Common myeloid progenitor, CD34-positive (primary cell): Measurements from ENCODE around the gene RPL37.

Source experiments
- CTCF ChIA-PET: fragments of 350-600 bp; sonication (Branson Sonifier 250); formaldehyde crosslinking; loops from one replicate; lab custom pipeline; 2021; ENCODE audit warnings: antibody characterized with exemption; lab: Charles Lee
- POLR2A ChIA-PET: fragments of 350-600 bp; sonication (Branson Sonifier 250); formaldehyde crosslinking; loops from one replicate; lab custom pipeline; 2021; ENCODE audit warnings: antibody characterized with exemption; lab: Charles Lee
- DNase-seq, 3 donors: peaks; one replicate each; pipeline versions ENCODE4 v3.0.0 to v3.0.0-alpha.2; 2013
- H3K27ac ChIP-seq, 2 experiments: 1 replicate in 1 of 2; 2 replicates in 1 of 2; pipeline ENCODE4 v1.7.0; 2013; ENCODE audit warnings: inconsistent platforms in 2 of 2, low read length in 2 of 2, mild to moderate bottlenecking in 2 of 2, low read depth in 1 of 2, moderate library complexity in 1 of 2; ENCODE audit not compliant: severe bottlenecking in 2 of 2, insufficient read depth in 1 of 2, poor library complexity in 1 of 2
- H3K27me3 ChIP-seq, 5 experiments: replicated peaks in 2 of 5; 1 replicate in 3 of 5; 2 replicates in 2 of 5; pipeline versions ENCODE4 v1.6.1 to v1.7.0; 2013; ENCODE audit warnings: low read length in 4 of 5, mild to moderate bottlenecking in 2 of 5, moderate library complexity in 2 of 5, inconsistent platforms in 1 of 5; ENCODE audit not compliant: insufficient read depth in 5 of 5, control insufficient read depth in 4 of 5
- H3K36me3 ChIP-seq, 4 experiments: 1 replicate in 2 of 4; 2 replicates in 2 of 4; pipeline versions ENCODE4 v1.6.1 to v1.7.0; 2013; ENCODE audit warnings: low read length in 3 of 4, control low read depth in 1 of 4, mild to moderate bottlenecking in 1 of 4; ENCODE audit not compliant: control insufficient read depth in 4 of 4, insufficient read depth in 4 of 4
- H3K4me1 ChIP-seq, 4 experiments: 1 replicate in 3 of 4; 2 replicates in 1 of 4; pipeline versions ENCODE4 v1.6.1 to v1.7.1; 2013; ENCODE audit warnings: low read length in 3 of 4, mild to moderate bottlenecking in 3 of 4, control low read depth in 1 of 4, inconsistent platforms in 1 of 4, moderate library complexity in 1 of 4; ENCODE audit not compliant: control insufficient read depth in 4 of 4, insufficient read depth in 4 of 4; ENCODE audit errors: control extremely low read depth in 1 of 4
- H3K4me3 ChIP-seq, 7 experiments: 1 replicate in 4 of 7; 2 replicates in 3 of 7; pipeline versions ENCODE4 v1.5.1 to v1.7.0; 2013; ENCODE audit warnings: mild to moderate bottlenecking in 7 of 7, low read length in 6 of 7, moderate library complexity in 6 of 7, inconsistent platforms in 2 of 7, low read depth in 2 of 7, control low read depth in 1 of 7; ENCODE audit not compliant: insufficient read depth in 4 of 7, control insufficient read depth in 1 of 7; ENCODE audit errors: extremely low read depth in 1 of 7
- H3K9me3 ChIP-seq, 5 experiments: 1 replicate in 4 of 5; 2 replicates in 1 of 5; pipeline versions ENCODE4 v1.6.1 to v1.7.1; 2013; ENCODE audit warnings: low read length in 4 of 5, mild to moderate bottlenecking in 2 of 5, inconsistent platforms in 1 of 5, low read depth in 1 of 5, moderate library complexity in 1 of 5; ENCODE audit not compliant: control insufficient read depth in 4 of 5, insufficient read depth in 2 of 5; ENCODE audit errors: control extremely low read depth in 1 of 5
- WGBS: methylation state at CpG from one replicate; pipeline ENCODE4 v1.1.5; 2013; ENCODE audit not compliant: insufficient coverage; 5-methylcytosine and 5-hydroxymethylcytosine counted together

RPL37 gene

DNA sequence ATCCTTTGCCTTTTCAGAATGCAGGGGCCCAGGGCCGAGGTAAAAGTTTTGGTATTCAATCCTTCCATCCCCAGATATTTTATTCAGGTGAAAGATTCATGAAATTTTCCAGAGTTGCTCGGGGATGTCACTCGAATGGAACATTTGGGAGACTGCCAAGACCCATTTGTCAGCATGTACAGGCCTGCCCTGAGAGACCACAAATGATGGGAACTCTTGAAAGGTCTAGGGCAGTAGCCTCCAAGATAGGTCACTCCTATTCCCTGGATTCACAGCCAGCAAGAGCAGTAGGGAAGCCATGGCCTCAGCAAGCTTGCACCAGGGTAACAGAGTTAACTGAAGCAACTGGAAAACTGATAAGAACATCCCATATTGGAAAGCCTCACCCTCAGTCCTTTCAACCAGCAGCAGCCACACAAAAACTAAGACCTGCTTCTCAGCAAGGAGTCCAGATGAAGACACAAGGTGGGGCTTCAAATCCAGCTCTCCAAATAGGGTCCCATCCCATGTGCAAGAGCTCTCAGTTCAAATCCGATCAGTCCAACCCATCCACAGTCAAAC, 18.7 kb upstream of the RPL37 start:
- Histone ChIP-seq H3K27me3 (no peaks in the 10 kb centered on the region), H3K27ac (no peak overlapping the region), H3K4me1 (peaks cover 0 to 8% (median 2%) of the 10 kb centered on the region in 4 experiments), H3K4me3 (no peak overlapping the region), H3K36me3 (peaks cover 0 to 17% (median 13%) of the 10 kb centered on the region in 4 experiments), H3K9me3 (no peaks in the 10 kb centered on the region)
- WGBS: 57% methylated on average over 3 of the region's 4 CpGs
- ChIA-PET POLR2A (no interaction called here), CTCF (interaction anchor here (1.6 kb wide), 1 partner anchor 10 kb away, joined by 6 read pairs; no protein-coding TSS in a partner anchor)
- DNase-seq: no peak

DNA sequence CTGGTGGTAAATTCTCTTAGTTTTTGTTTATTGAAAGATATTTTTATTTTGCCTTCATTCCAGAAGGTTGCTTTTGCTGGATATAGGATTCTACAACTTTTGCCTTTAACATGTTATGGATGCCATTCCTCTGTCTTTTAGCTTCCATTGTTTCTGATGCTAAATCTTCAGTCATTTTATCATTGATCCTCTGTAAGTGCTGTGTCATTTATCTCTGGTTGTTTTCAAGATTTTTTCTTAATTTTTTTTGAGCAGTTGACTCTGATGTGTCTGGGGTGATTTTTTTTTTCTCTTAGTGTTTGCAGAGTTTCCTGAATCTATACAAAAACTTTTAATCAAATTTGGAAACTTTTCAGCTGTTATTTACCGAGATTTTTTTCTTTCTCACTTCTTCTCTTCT, 12.5 kb upstream of the RPL37 start:
- WGBS: no CpG with 5 or more reads among the region's 1 CpG
- CTCF ChIA-PET: no interaction called here
- Histone ChIP-seq H3K36me3 (peaks cover 0 to 11% (median 6%) of the 10 kb centered on the region in 4 experiments), H3K4me1 (peaks cover 0 to 9% (median 2%) of the 10 kb centered on the region in 4 experiments), H3K4me3 (no peak overlapping the region), H3K27me3 (no peaks in the 10 kb centered on the region), H3K9me3 (no peaks in the 10 kb centered on the region), H3K27ac (no peak overlapping the region)
- no peak for DNase-seq
- POLR2A ChIA-PET: no interaction called here

DNA sequence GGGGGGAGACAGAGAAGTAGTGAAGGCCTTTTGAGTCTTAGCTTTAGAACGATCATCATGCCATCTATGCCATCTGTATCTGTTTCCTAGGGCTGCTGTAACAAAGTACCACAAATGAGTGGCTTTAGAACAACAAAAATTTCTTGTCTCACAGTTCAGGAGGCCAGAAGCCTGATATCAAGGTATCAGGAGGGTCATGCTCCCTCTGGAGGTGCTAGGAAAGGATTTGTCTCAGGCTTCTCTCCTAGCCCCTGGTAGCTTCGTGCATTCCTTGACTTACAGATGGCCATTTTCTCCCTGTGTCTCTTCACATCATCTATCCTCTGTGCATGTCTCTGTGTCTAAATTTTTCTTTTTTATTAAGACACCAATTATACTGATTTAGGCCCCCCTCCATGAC, 11.3 kb upstream of the RPL37 start:
- Histone ChIP-seq H3K27ac (no peak overlapping the region), H3K9me3 (no peaks in the 10 kb centered on the region), H3K27me3 (no peaks in the 10 kb centered on the region), H3K4me3 (no peak overlapping the region), H3K36me3 (peaks cover 0 to 8% (median 3%) of the 10 kb centered on the region in 4 experiments), H3K4me1 (peaks cover 0 to 18% (median 8%) of the 10 kb centered on the region in 4 experiments)
- 92% methylated on average over 2 of the region's 2 CpGs for WGBS
- no peak for DNase-seq
- ChIA-PET CTCF (no interaction called here), POLR2A (no interaction called here)

DNA sequence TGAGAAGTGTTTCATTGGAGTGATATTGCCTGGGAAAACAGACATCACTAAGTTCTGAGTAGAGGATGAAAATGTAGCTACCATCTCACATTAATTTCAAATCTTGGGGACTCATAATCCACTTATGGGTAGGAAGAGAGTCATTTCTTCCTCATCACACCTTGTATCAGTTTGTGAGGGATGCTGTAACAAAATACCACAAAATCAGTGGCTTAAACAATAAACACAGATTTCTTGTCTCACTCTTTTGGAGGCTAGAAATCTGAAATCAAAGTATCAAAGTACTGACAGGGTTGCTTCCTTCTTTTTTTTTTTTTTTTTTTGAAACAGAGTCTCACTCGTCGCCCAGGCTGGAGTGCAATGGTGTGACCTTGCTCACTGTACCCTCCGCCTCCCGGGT, 9.5 kb upstream of the RPL37 start:
- WGBS: 100% methylated on average over 4 of the region's 4 CpGs
- Histone ChIP-seq H3K9me3 (no peaks in the 10 kb centered on the region), H3K36me3 (peaks cover 0 to 8% (median 3%) of the 10 kb centered on the region in 4 experiments), H3K4me3 (no peak overlapping the region), H3K4me1 (peaks cover 0 to 25% (median 11%) of the 10 kb centered on the region in 4 experiments), H3K27ac (no peak overlapping the region), H3K27me3 (no peaks in the 10 kb centered on the region)
- CTCF ChIA-PET: interaction anchor here (2.0 to 2.8 kb wide), 2 partner anchors 9 to 12 kb away, joined by 4 to 6 read pairs; no protein-coding TSS in a partner anchor
- POLR2A ChIA-PET: no interaction called here
- no peak for DNase-seq

DNA sequence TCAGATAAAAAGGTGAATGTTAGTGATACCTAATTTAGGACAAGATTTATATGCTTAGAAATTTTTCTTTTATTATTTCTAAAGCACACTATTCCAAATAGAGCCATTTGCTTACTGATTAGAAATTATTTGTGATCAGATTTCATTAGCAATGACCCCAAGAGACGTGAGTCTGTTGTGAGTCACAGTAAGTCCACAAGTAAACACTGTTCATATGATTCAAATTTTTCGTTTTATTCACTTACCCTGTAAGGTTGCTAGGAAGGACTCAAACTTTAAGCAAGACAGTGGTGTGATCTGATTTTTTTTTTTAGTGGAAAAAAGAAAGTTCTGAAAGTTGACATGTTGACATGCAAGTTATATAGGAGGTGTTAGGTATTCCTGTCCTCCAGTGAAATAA, 7.3 kb upstream of the RPL37 start:
- Histone ChIP-seq H3K27ac (peak overlapping the region in 1 of 2 experiments; percentile 90), H3K27me3 (no peaks in the 10 kb centered on the region), H3K9me3 (no peaks in the 10 kb centered on the region), H3K4me1 (peaks cover 0 to 17% (median 9%) of the 10 kb centered on the region in 4 experiments), H3K36me3 (peaks cover 0 to 8% (median 3%) of the 10 kb centered on the region in 4 experiments), H3K4me3 (peak overlapping the region in 5 of 7 experiments; percentile 64 to 91 (median 90))
- CTCF ChIA-PET: interaction anchor here (2.0 to 2.8 kb wide), 2 partner anchors 10 to 11 kb away, joined by 4 to 6 read pairs; no protein-coding TSS in a partner anchor
- POLR2A ChIA-PET: no interaction called here
- WGBS: 80% methylated on average over 1 of the region's 2 CpGs
- DNase-seq: no peak

DNA sequence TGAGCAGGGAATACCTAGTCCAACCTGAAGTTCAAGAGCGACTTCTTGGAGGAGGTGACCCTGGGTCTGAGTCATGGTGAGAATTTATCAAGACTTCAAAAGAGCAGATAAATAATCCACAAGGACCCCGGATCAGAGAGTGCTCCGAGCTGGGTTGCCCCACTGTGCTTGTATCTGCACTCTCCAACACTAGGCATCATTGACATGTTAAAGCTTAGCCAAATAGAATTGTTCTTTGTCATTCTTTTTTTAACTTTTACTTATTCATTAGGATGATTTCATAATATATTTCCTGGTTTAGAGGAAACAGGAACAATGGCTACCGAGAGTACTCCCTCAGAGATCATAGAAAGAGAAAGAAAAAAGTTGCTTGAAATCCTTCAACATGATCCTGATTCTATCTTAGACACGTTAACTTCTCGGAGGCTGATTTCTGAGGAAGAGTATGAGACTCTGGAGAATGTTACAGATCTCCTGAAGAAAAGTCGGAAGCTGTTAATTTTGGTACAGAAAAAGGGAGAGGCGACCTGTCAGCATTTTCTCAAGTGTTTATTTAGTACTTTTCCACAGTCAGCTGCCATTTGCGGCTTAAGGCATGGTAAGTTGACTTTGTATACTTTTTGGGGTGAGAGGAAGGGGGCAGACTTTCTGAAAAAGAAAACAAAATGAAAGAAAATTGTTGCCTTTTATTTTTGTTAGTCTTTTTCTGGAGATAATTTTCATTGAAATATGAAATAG, 6.2 kb upstream of the RPL37 start, which contains the start of gene CARD6:
CARD6 (plus strand) TSS at position 300 of the 738 bp plus-strand sequence; CDS start at position 316, 16 bp downstream.
- H3K27me3 ChIP-seq: no peaks in the 10 kb centered on the region
- peak within 1 kb of the TSS; percentile 75 to 90 for H3K27ac ChIP-seq
- no peaks in the 10 kb centered on the region for H3K9me3 ChIP-seq
- H3K4me3 ChIP-seq: peak within 1 kb of the TSS in 6 of 7 experiments; percentile 64 to 91 (median 80)
- 7% methylated on average over 6 of the region's 9 CpGs for WGBS
- peaks cover 0 to 8% (median 3%) of the 10 kb centered on the region in 4 experiments for H3K36me3 ChIP-seq
- ChIA-PET CTCF (interaction anchor here (1.3 kb wide), 1 partner anchor 66 kb away, joined by 5 read pairs; no protein-coding TSS in a partner anchor), POLR2A (no interaction called here)
- H3K4me1 ChIP-seq: peaks cover 0 to 17% (median 9%) of the 10 kb centered on the region in 4 experiments
- DNase-seq: peak; percentile 48 to 79 (median 69)
